Mesendoderm (in vitro differentiated cells): Measurements from ENCODE around the gene ALDH1A3. TPM values are rescaled to one million over a fixed set of nuclear protein-coding genes. Genes with fewer than 3 reads are reported as not detected.

Experiments
- DNase-seq: peaks from one replicate; pipeline ENCODE4 v3.0.0; 2013
- H2AK5ac ChIP-seq: 2 replicates; pipeline ENCODE4 v1.6.1; 2013; ENCODE audit warnings: low read length, inconsistent platforms
- H2BK120ac ChIP-seq: 2 replicates; pipeline ENCODE4 v1.6.1; 2013; ENCODE audit warnings: low read depth, mild to moderate bottlenecking, low read length, moderate library complexity, mixed read lengths
- H2BK15ac ChIP-seq: replicated peaks from 2 replicates; pipeline ENCODE4 v1.6.1; 2013; ENCODE audit warnings: low read depth, mild to moderate bottlenecking, moderate library complexity
- H2BK5ac ChIP-seq: 2 replicates; pipeline ENCODE4 v1.6.1; 2013; ENCODE audit warnings: low read length, inconsistent platforms
- H3K18ac ChIP-seq: 2 replicates; pipeline ENCODE4 v1.6.1; 2013; ENCODE audit warnings: mild to moderate bottlenecking, low read length, mixed read lengths
- H3K23ac ChIP-seq: one replicate; pipeline ENCODE4 v1.6.1; 2013; ENCODE audit warnings: low read length
- H3K27ac ChIP-seq: 2 replicates; pipeline ENCODE4 v1.5.1; 2013; ENCODE audit warnings: low read depth, mild to moderate bottlenecking, inconsistent platforms, low read length, moderate library complexity
- H3K27me3 ChIP-seq: 2 replicates; pipeline ENCODE4 v1.6.1; 2013; ENCODE audit warnings: low read length, control low read depth, mild to moderate bottlenecking, inconsistent platforms; ENCODE audit not compliant: insufficient read depth, poor library complexity
- H3K36me3 ChIP-seq: 2 replicates; pipeline ENCODE4 v1.6.1; 2013; ENCODE audit warnings: low read length, inconsistent platforms; ENCODE audit not compliant: control insufficient read depth, insufficient read depth
- H3K4ac ChIP-seq: one replicate; pipeline ENCODE4 v1.6.1; 2013; ENCODE audit warnings: low read depth, mild to moderate bottlenecking, low read length, moderate library complexity
- H3K4me1 ChIP-seq: 2 replicates; pipeline ENCODE4 v1.6.1; 2013; ENCODE audit warnings: low read depth, low read length, inconsistent platforms; ENCODE audit not compliant: control insufficient read depth
- H3K4me2 ChIP-seq: 2 replicates; pipeline ENCODE4 v1.6.1; 2013; ENCODE audit warnings: low read length
- H3K4me3 ChIP-seq: 2 replicates; pipeline ENCODE4 v1.5.1; 2013; ENCODE audit warnings: mild to moderate bottlenecking, low read length
- H3K56ac ChIP-seq: one replicate; pipeline ENCODE4 v1.6.1; 2013; ENCODE audit warnings: low read length
- H3K79me1 ChIP-seq: 2 replicates; pipeline ENCODE4 v1.6.1; 2013; ENCODE audit warnings: low read length, inconsistent platforms
- H3K79me2 ChIP-seq: 2 replicates; pipeline ENCODE4 v1.6.1; 2013; ENCODE audit warnings: mild to moderate bottlenecking, low read length; ENCODE audit not compliant: control insufficient read depth, insufficient read depth
- H3K9ac ChIP-seq: 2 replicates; pipeline ENCODE4 v1.6.1; 2013; ENCODE audit warnings: low read length, inconsistent platforms
- H4K5ac ChIP-seq: one replicate; pipeline ENCODE4 v1.6.1; 2013; ENCODE audit warnings: low read length
- H4K8ac ChIP-seq: one replicate; pipeline ENCODE4 v1.6.1; 2013; ENCODE audit warnings: low read depth, mild to moderate bottlenecking, control low read depth, low read length, moderate library complexity
- WGBS: extraction: QIAGEN DNeasy Blood & Tissue Kit; methylation state at CpG from one replicate; pipeline ENCODE4 v1.1.7; 2013; ENCODE audit warnings: low lambda C conversion rate, missing lambda C conversion rate; ENCODE audit not compliant: insufficient coverage; ENCODE audit errors: extremely low coverage; 5-methylcytosine and 5-hydroxymethylcytosine counted together
- polyA plus RNA-seq, 2 experiments: library from polyadenylated mRNA; stranded (reverse); fragments of 200-250 nt; gene quantifications; one replicate each; pipeline ENCODE4 v1.2.3, GENCODE V29; 2013

Gene ALDH1A3
- polyA plus RNA-seq (2013, experiment 1 of 2): 3.6 TPM
- 3.3 TPM for polyA plus RNA-seq (2013, experiment 2 of 2)

DNA sequence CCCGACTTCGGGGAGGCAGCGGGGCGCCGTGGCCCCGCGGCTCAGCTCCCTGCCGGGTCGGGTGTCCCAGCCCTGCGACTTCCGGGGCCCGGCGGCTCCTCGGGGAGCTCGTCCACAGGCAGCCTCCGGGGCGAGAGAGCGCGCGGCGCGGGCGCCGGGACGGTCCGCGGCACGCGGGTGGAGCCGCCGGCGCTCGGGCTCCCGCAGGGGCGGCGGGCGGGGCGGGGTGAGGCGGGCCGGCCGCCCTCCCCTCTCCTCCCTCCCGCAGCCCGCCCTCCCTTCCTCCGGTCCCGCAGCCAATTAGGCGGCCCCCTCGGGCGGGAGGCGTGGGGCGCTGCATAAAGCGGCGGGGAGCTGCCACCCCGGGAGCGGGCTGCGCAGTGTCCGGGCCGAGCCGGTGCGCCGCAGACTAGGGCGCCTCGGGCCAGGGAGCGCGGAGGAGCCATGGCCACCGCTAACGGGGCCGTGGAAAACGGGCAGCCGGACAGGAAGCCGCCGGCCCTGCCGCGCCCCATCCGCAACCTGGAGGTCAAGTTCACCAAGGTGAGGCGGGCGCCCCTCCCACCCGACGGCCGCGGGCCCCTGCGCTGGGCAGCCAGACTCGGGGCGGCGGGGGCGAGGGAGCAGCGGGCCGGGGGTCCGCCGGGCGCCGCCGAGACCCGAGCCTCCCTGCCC lies at the start of gene ALDH1A3:
Gene ALDH1A3 (plus strand): TSS at position 368 of the 675 bp plus-strand sequence. CDS start 77 bp downstream, at position 445.
- Histone ChIP-seq H3K56ac (peak within 1 kb of the TSS; percentile 79), H4K8ac (no peak within 1 kb of the TSS), H2BK15ac (no peak within 1 kb of the TSS), H3K18ac (peak within 1 kb of the TSS; percentile 72), H2BK120ac (peak within 1 kb of the TSS; percentile 17), H2AK5ac (no peak within 1 kb of the TSS), H3K4me3 (peak within 1 kb of the TSS; percentile 35), H3K36me3 (no peaks in the 10 kb centered on the region), H3K79me2 (no peaks in the 10 kb centered on the region), H4K5ac (no peak within 1 kb of the TSS), H3K27me3 (peaks cover 14% of the 10 kb centered on the region), H3K9ac (peak within 1 kb of the TSS; percentile 65), H3K4me1 (no peaks in the 10 kb centered on the region), H3K4ac (peak within 1 kb of the TSS; percentile 81), H3K23ac (peak within 1 kb of the TSS; percentile 35), H3K4me2 (peak within 1 kb of the TSS; percentile 85), H3K27ac (no peak within 1 kb of the TSS), H3K79me1 (no peaks in the 10 kb centered on the region), H2BK5ac (no peak within 1 kb of the TSS)
- DNase-seq: no peak
- WGBS: no CpG with 5 or more reads among the region's 93 CpGs

DNA sequence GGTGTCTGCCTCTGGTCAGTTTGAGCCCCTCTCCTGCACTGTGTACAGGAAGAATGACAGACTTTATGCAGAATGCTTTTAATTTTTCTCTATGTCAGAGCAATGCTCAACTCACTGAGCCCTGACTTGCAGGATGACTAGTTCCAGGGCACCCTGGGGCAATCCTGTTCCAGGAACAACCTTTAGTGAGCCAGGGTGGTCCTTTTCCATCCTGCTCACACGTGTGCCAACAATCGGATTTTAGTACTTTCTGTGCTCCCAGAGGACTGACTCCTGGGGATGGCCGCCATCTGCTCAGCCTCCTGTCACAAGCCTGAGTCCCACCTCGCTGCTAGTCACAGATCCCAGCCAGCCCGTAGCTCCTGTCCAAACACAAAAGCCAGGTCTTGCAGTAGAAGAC lies 48.2 kb upstream of the ALDH1A3 start:
- H2BK5ac ChIP-seq: no peak overlapping the region

DNA sequence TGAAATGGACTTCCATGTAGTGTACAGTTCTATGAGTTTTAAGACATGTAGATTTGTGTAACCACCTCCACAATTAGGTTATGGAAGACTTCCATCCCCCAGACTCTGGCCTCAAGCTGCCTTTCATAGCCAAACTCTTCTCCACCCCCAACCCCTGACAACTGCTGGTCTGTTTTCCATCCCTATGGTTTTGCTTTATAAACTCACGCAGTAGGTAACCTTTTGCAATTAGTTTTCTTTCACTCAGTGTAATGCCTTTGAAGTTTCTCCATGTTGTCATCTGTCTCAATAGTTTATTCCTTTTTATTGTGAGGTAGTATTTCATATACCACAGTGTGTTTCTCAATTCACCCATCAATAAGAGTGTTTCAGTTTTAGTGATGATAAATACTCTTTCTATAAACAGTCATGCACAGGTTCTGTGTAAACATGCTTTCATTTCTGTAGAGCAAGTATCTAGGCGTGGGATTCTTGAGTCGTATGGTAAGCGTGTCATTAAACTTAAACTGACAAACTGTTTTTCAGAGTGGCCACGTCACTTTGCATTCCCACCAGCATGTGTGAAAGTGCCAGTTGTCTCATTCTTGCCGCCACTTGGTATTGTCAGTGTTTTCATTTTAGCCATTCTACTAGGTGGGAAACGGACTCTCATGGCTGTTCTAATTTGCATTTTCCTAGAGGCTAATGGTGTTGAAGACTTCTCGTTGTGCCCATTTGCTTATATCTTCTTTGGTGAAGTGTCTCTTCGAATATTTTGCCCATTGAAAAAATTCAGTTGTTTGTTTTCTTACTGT lies 47.3 kb upstream of the ALDH1A3 start:
- Histone ChIP-seq H3K23ac (no peak overlapping the region), H4K8ac (no peak overlapping the region), H3K27me3 (no peaks in the 10 kb centered on the region), H3K4me2 (no peak overlapping the region), H2BK15ac (no peak overlapping the region), H2AK5ac (no peak overlapping the region), H2BK120ac (no peak overlapping the region), H3K4ac (no peak overlapping the region), H3K36me3 (no peaks in the 10 kb centered on the region), H3K9ac (no peak overlapping the region), H2BK5ac (no peak overlapping the region), H3K18ac (no peak overlapping the region), H3K56ac (no peak overlapping the region), H3K79me1 (no peaks in the 10 kb centered on the region), H3K4me3 (no peak overlapping the region), H3K79me2 (no peaks in the 10 kb centered on the region), H3K4me1 (no peaks in the 10 kb centered on the region), H3K27ac (no peak overlapping the region), H4K5ac (no peak overlapping the region)
- WGBS: no CpG with 5 or more reads among the region's 9 CpGs
- no peak for DNase-seq

More for the DNA sequence above, 48.2 kb upstream of the ALDH1A3 start:
- Histone ChIP-seq H3K36me3 (no peaks in the 10 kb centered on the region), H3K4ac (no peak overlapping the region), H2AK5ac (no peak overlapping the region), H3K4me3 (no peak overlapping the region), H3K9ac (no peak overlapping the region), H4K8ac (no peak overlapping the region), H2BK15ac (no peak overlapping the region), H3K79me2 (no peaks in the 10 kb centered on the region), H3K27me3 (no peaks in the 10 kb centered on the region), H2BK120ac (no peak overlapping the region), H3K79me1 (no peaks in the 10 kb centered on the region), H4K5ac (no peak overlapping the region), H3K4me2 (no peak overlapping the region), H3K18ac (no peak overlapping the region), H3K4me1 (no peaks in the 10 kb centered on the region), H3K23ac (no peak overlapping the region), H3K27ac (no peak overlapping the region), H3K56ac (no peak overlapping the region)
- DNase-seq: no peak
- no CpG with 5 or more reads among the region's 5 CpGs for WGBS

DNA sequence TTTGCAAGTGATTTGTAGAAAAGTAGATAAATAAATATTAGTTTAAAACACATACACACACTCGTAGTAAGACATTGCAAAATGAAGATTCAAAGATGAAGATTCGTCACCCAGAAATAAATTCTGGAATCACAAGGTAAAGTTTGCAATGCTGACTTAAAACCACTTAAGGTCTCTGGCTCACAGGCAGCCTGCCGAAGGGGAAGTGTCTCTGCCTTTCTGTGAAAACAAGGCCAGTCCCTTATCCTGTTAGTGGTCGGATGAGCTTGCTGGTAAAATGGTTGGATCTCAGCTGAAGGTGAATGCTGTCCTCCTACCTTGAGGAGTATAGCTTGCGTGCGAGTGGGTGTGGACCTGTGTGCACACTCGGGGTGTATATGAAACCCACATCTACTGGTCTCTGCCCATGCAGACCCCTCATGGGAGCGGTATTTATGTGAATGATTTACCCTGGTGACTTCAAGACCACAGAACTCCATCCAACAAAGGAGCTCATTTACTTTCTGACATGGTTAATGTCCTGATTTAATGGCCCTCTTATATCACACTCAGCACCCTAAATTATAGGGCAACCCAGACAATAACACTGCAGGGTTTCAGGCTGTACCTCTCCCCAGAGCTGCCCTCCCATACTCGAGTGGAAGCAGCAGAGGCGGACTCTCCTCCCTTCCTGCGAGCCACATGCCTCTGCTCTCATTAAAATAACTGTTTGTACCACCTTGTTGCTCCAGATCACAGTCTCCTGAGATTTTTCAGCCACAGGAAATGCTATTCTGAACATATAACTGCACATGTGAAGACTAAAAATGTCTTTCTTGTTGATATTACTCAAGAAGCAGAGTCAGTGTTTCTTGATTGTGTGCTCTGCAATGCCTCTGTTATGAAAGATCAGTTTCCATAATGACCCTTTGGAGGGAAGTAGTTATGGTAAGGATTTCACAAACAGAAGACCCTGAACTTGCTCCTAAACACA lies 45.9 kb upstream of the ALDH1A3 start:
- no peak overlapping the region for H2BK120ac ChIP-seq
- no peak overlapping the region for H2BK15ac ChIP-seq
- H4K8ac ChIP-seq: no peak overlapping the region
- no CpG with 5 or more reads among the region's 11 CpGs for WGBS
- no peak overlapping the region for H3K23ac ChIP-seq
- H4K5ac ChIP-seq: no peak overlapping the region
- H3K4me1 ChIP-seq: no peaks in the 10 kb centered on the region
- H3K27ac ChIP-seq: no peak overlapping the region
- H2AK5ac ChIP-seq: no peak overlapping the region
- H3K18ac ChIP-seq: no peak overlapping the region
- H3K56ac ChIP-seq: no peak overlapping the region
- H3K4me2 ChIP-seq: no peak overlapping the region
- no peak overlapping the region for H3K9ac ChIP-seq
- H3K36me3 ChIP-seq: no peaks in the 10 kb centered on the region
- no peaks in the 10 kb centered on the region for H3K79me2 ChIP-seq
- H3K27me3 ChIP-seq: no peaks in the 10 kb centered on the region
- DNase-seq: no peak
- no peak overlapping the region for H2BK5ac ChIP-seq
- H3K79me1 ChIP-seq: no peaks in the 10 kb centered on the region
- H3K4me3 ChIP-seq: no peak overlapping the region
- H3K4ac ChIP-seq: no peak overlapping the region

DNA sequence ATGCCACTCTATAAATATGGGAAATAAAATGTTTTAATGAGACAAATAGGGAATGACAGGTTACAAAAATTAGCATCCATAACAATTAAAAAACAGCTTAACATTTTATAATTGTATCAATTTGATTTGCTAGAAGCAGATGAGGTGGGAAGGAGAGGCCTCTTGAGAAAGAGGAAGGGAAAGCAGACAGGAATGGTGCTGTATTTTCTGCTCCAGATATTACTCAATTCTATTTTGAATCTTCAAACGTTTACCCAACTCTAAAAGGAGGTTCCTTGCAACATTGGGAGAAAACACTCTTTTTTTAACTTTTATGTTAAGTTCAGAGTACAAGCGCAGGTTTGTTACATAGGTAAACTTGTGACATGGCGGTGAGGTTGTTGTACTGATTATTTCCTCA lies 44.9 kb upstream of the ALDH1A3 start:
- Histone ChIP-seq H3K4ac (no peak overlapping the region), H3K56ac (no peak overlapping the region), H3K27me3 (no peaks in the 10 kb centered on the region), H2BK15ac (no peak overlapping the region), H3K4me3 (no peak overlapping the region), H2AK5ac (no peak overlapping the region), H3K79me2 (no peaks in the 10 kb centered on the region), H3K4me2 (no peak overlapping the region), H3K79me1 (no peaks in the 10 kb centered on the region), H3K18ac (no peak overlapping the region), H3K27ac (no peak overlapping the region), H4K8ac (no peak overlapping the region), H2BK5ac (no peak overlapping the region), H3K36me3 (no peaks in the 10 kb centered on the region), H3K4me1 (no peaks in the 10 kb centered on the region), H3K9ac (no peak overlapping the region), H2BK120ac (no peak overlapping the region), H4K5ac (no peak overlapping the region), H3K23ac (no peak overlapping the region)
- no CpG with 5 or more reads among the region's 3 CpGs for WGBS
- no peak for DNase-seq
